ENCODE data around the gene PDGFC.

PDGFC gene

GRCh38 chr4:156929386-156930105 lies 42.1 kb downstream of the PDGFC start:
- H3K4me1 ChIP-seq (ENCODE audit: low read length): no peaks in the 10 kb centered on the region
- no peak for DNase-seq
- TF ChIP-seq CTCF (IDR thresholded peaks at IDR 0.05; ENCODE audit: low read length): no peak
- TF ChIP-seq EZH2phosphoT487 (IDR thresholded peaks at IDR 0.05; ENCODE audit: low read length): no peak
- no peak overlapping the region for H3K4me3 ChIP-seq (ENCODE audit: low read length)
- H3K9ac ChIP-seq (ENCODE audit: low read length): no peak overlapping the region
- no peak overlapping the region for H2AFZ ChIP-seq (ENCODE audit: low read length)
- no peaks in the 10 kb centered on the region for H3K9me2 ChIP-seq (replicated peaks; ENCODE audit: insufficient read depth, low read length)
- no peaks in the 10 kb centered on the region for H3F3A ChIP-seq (ENCODE audit: insufficient read depth, low read length)
- H3K4me2 ChIP-seq (ENCODE audit: low read depth, low read length): no peak overlapping the region
- H4K20me1 ChIP-seq (ENCODE audit: insufficient read depth, low read length): no peaks in the 10 kb centered on the region
- no peaks in the 10 kb centered on the region for H3K79me2 ChIP-seq (ENCODE audit: low read length)
- no peaks in the 10 kb centered on the region for H3K27me3 ChIP-seq (replicated peaks; ENCODE audit: insufficient read depth, low read length)
- H3K27ac ChIP-seq (ENCODE audit: low read length): no peak overlapping the region
- H3K36me3 ChIP-seq (replicated peaks; ENCODE audit: insufficient read depth, low read length): no peaks in the 10 kb centered on the region
- no peaks in the 10 kb centered on the region for H3K9me3 ChIP-seq (replicated peaks; ENCODE audit: insufficient read depth, low read length)

- no peaks in the 10 kb centered on the region for H3K27me3 ChIP-seq (replicated peaks; ENCODE audit: insufficient read depth, low read length)
- no peaks in the 10 kb centered on the region for H3K9me3 ChIP-seq (replicated peaks; ENCODE audit: insufficient read depth, low read length)
- no peak overlapping the region for H3K9ac ChIP-seq (ENCODE audit: low read length)
- no peaks in the 10 kb centered on the region for H3F3A ChIP-seq (ENCODE audit: insufficient read depth, low read length)
- DNase-seq: no peak
- no peak overlapping the region for H3K4me2 ChIP-seq (ENCODE audit: low read depth, low read length)
- no peaks in the 10 kb centered on the region for H3K79me2 ChIP-seq (ENCODE audit: low read length)
- no peaks in the 10 kb centered on the region for H4K20me1 ChIP-seq (ENCODE audit: insufficient read depth, low read length)
- H3K27ac ChIP-seq (ENCODE audit: low read length): no peak overlapping the region
- no peaks in the 10 kb centered on the region for H3K9me2 ChIP-seq (replicated peaks; ENCODE audit: insufficient read depth, low read length)
- no peak for TF ChIP-seq CTCF (IDR thresholded peaks at IDR 0.05; ENCODE audit: low read length)
- no peaks in the 10 kb centered on the region for H3K4me1 ChIP-seq (ENCODE audit: low read length)
- H2AFZ ChIP-seq (ENCODE audit: low read length): no peak overlapping the region
- no peaks in the 10 kb centered on the region for H3K36me3 ChIP-seq (replicated peaks; ENCODE audit: insufficient read depth, low read length)
- H3K4me3 ChIP-seq (ENCODE audit: low read length): no peak overlapping the region
Measured at GRCh38 chr4:156924774-156925315, 46.8 kb downstream of the PDGFC start.

DNA sequence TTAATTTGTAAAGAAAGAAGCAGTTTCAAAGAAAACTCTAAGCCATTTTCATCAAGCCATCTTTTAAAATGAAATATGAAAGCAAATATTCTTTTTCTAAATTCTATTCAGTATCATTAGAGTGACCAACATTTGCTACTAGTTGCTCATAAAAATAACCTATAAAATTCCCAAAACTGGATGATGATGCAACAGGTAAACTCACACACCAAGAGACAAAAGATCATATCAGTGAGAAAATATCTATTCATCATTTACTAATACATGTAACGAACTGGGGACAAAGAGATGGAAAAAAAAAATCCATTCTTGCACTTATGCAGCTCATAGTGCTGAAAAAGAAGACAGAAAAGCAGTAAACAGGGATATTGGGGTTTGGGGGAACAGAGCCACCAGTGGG lies 48.1 kb downstream of the PDGFC start:
- Histone ChIP-seq H3K4me3 (ENCODE audit: low read length) (no peak overlapping the region), H2AFZ (ENCODE audit: low read length) (no peak overlapping the region), H3K4me1 (ENCODE audit: low read length) (no peaks in the 10 kb centered on the region), H3F3A (ENCODE audit: insufficient read depth, low read length) (no peaks in the 10 kb centered on the region), H3K36me3 (replicated peaks; ENCODE audit: insufficient read depth, low read length) (no peaks in the 10 kb centered on the region), H3K9ac (ENCODE audit: low read length) (no peak overlapping the region), H4K20me1 (ENCODE audit: insufficient read depth, low read length) (no peaks in the 10 kb centered on the region), H3K27ac (ENCODE audit: low read length) (no peak overlapping the region), H3K79me2 (ENCODE audit: low read length) (no peaks in the 10 kb centered on the region), H3K9me2 (replicated peaks; ENCODE audit: insufficient read depth, low read length) (no peaks in the 10 kb centered on the region), H3K27me3 (replicated peaks; ENCODE audit: insufficient read depth, low read length) (no peaks in the 10 kb centered on the region), H3K9me3 (replicated peaks; ENCODE audit: insufficient read depth, low read length) (no peaks in the 10 kb centered on the region), H3K4me2 (ENCODE audit: low read depth, low read length) (no peak overlapping the region)
- no peak for DNase-seq
- TF ChIP-seq EZH2phosphoT487 (IDR thresholded peaks at IDR 0.05; ENCODE audit: low read length) (no peak), EZH2 (optimal IDR thresholded peaks at IDR 0.05; ENCODE audit: low read depth, low read length) (no peak), CTCF (IDR thresholded peaks at IDR 0.05; ENCODE audit: low read length) (no peak)

Data from MM.1S (cell line).